Endothelial cell of umbilical vein (primary cell): ENCODE results near the gene CARMIL3. TPM values are rescaled to one million over a fixed set of nuclear protein-coding genes. Genes with fewer than 3 reads are reported as not detected.
"Not testable (repeated sequence)": the region's sequence is repeated elsewhere in the genome, so short reads cannot be mapped to it uniquely, and the experiment has no call there.

Experiments used
- BruUV-seq: library from RNA; stranded (reverse); fragments of 400-500 nt; replicated peaks from 2 replicates; lab custom pipeline; 2021; lab: Mats Ljungman, UMichigan
- CTCF ChIA-PET: fragments of 300-600, 350-600 bp; sonication (Branson Sonifier 250); formaldehyde crosslinking; loops from one replicate; lab custom pipeline; 2021; ENCODE audit warnings: antibody characterized with exemption, inconsistent platforms; lab: Charles Lee
- POLR2A ChIA-PET: fragments of 300-600, 350-600 bp; sonication (Branson Sonifier 250); formaldehyde crosslinking; loops from one replicate; lab custom pipeline; 2021; ENCODE audit warnings: antibody characterized with exemption, inconsistent platforms; lab: Charles Lee
- DNase-seq: peaks from one replicate; pipeline ENCODE4 v3.0.0-alpha.2; 2011; ENCODE audit warnings: low read depth, low spot score
- FAIRE-seq: peaks from 2 replicates; lab custom pipeline; 2011; peaks lifted over from hg19 to GRCh38; lab: Jason Lieb, UNC
- H2AFZ ChIP-seq: 2 replicates; pipeline ENCODE4 v1.6.0; 2012; ENCODE audit warnings: low read depth, low read length, control low read depth, inconsistent platforms
- H3K27ac ChIP-seq: 2 replicates; pipeline ENCODE4 v1.5.1; 2011; ENCODE audit warnings: low read depth, mild to moderate bottlenecking, control low read depth, low read length, moderate library complexity; ENCODE audit not compliant: insufficient read depth
- H3K27me3 ChIP-seq, 2 experiments: 2 replicates each; pipeline versions ENCODE4 v1.6.0 to v1.6.1; 2011; ENCODE audit warnings: low read length in 2 of 2, mixed read lengths in 1 of 2; ENCODE audit not compliant: control insufficient read depth in 2 of 2, insufficient read depth in 2 of 2
- H3K36me3 ChIP-seq, 2 experiments: 2 replicates in 1 of 2; 3 replicates in 1 of 2; pipeline ENCODE4 v1.5.1; 2011; ENCODE audit warnings: low read length in 2 of 2, mild to moderate bottlenecking in 1 of 2, moderate library complexity in 1 of 2; ENCODE audit not compliant: control insufficient read depth in 2 of 2, insufficient read depth in 2 of 2; ENCODE audit errors: extremely low read depth in 1 of 2
- H3K4me1 ChIP-seq: 3 replicates; pipeline ENCODE4 v1.5.1; 2011; ENCODE audit warnings: mild to moderate bottlenecking, low read length; ENCODE audit not compliant: control insufficient read depth, insufficient read depth; ENCODE audit errors: extremely low read depth
- H3K4me2 ChIP-seq: 2 replicates; pipeline ENCODE4 v1.6.1; 2011; ENCODE audit warnings: low read length, control low read depth, mixed read lengths; ENCODE audit not compliant: insufficient read depth
- H3K4me3 ChIP-seq, 3 experiments: fragments of 200-600 bp in 1 of 3; sonication (generic), shearing (Covaris generic) in 1 of 3; replicated peaks in 1 of 3; 2 replicates each; pipeline ENCODE4 v1.5.1; 2011 to 2016; ENCODE audit warnings: control low read depth in 3 of 3, low read length in 3 of 3, mild to moderate bottlenecking in 2 of 3, inconsistent platforms in 1 of 3, low read depth in 1 of 3, moderate library complexity in 1 of 3; ENCODE audit not compliant: insufficient read depth in 1 of 3
- H3K79me2 ChIP-seq: 2 replicates; pipeline ENCODE4 v1.6.0; 2012; ENCODE audit warnings: low read length, inconsistent platforms; ENCODE audit not compliant: control insufficient read depth, insufficient read depth
- H3K9ac ChIP-seq: replicated peaks from 2 replicates; pipeline ENCODE3; 2011; ENCODE audit warnings: low read length, control low read depth; ENCODE audit not compliant: insufficient read depth; ENCODE audit errors: extremely low read depth
- H3K9me1 ChIP-seq: replicated peaks from 3 replicates; pipeline ENCODE4 v1.6.0; 2011; ENCODE audit warnings: mild to moderate bottlenecking, low read length; ENCODE audit not compliant: control insufficient read depth, insufficient read depth; ENCODE audit errors: extremely low read depth
- H3K9me3 ChIP-seq: replicated peaks from 2 replicates; pipeline ENCODE4 v1.5.1; 2012; ENCODE audit warnings: low read length, inconsistent platforms; ENCODE audit not compliant: control insufficient read depth, insufficient read depth
- H4K20me1 ChIP-seq: replicated peaks from 2 replicates; pipeline ENCODE3; 2011; ENCODE audit warnings: mild to moderate bottlenecking, low read length; ENCODE audit not compliant: control insufficient read depth, insufficient read depth; ENCODE audit errors: extremely low read depth
- dilution Hi-C: fragments of 300-500 bp; cut with MboI; formaldehyde crosslinking; loops from one replicate; pipeline ENCODE4 v1.15.0; 2019; ENCODE audit warnings: low sequenced_read_pairs; ENCODE audit not compliant: extremely low pct_ligation_motif_present
- intact Hi-C: fragments of 100-400 bp; cut with micrococcal nuclease; formaldehyde crosslinking; loops from one replicate; pipeline ENCODE4 v1.10.0; 2022
- polyA plus RNA-seq, 4 experiments: library from polyadenylated mRNA; depleted of rRNA in 3 of 4; stranded (reverse) in 3 of 4; unstranded in 1 of 4; fragments of >200 nt; gene quantifications; 2 replicates each; pipeline versions ENCODE4 v1.2.1 to v1.2.3, GENCODE V29; 2011 to 2012; ENCODE audit warnings: missing spikeins in 1 of 4
- total RNA-seq: library from RNA; stranded (reverse); gene quantifications from 2 replicates; pipeline ENCODE4 v1.2.3, GENCODE V29; 2021

The CARMIL3 gene
- total and polyA plus RNA-seq, 2 donors (not counting 3 experiments of a cell fraction or from before 2014, with no cell fraction given), result 0.03 TPM; not detected in 1

DNA sequence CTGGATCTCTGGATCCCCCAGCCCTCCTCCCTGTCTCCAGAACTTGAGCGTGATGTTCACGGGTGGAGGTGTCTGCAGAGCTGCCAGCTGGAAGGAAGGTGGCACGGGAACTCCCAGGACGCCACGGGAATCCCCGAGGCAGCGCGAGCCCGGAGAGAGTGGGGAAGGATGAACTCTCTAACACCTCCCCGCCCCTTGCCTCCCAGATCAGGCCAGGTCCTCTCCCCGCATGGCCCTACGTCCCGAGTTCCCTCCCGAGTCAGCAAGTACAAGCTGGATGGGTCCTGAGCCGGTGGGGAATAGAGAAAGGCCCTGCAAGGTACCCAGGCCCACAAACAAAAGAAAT is 45.4 kb upstream of the CARMIL3 start:
- Histone ChIP-seq H2AFZ (peak overlapping the region; percentile 83), H3K4me2 (peak overlapping the region; percentile 31)
- H3K9ac ChIP-seq, dilution Hi-C loops, DNase-seq, H3K79me2 ChIP-seq, H3K36me3 ChIP-seq, POLR2A ChIA-PET, BruUV-seq, intact Hi-C loops, H3K9me3 ChIP-seq, H3K4me1 ChIP-seq, H3K4me3 ChIP-seq, H3K27me3 ChIP-seq, H3K27ac ChIP-seq, FAIRE-seq, H3K9me1 ChIP-seq, CTCF ChIA-PET, H4K20me1 ChIP-seq: not testable (repeated sequence)

DNA sequence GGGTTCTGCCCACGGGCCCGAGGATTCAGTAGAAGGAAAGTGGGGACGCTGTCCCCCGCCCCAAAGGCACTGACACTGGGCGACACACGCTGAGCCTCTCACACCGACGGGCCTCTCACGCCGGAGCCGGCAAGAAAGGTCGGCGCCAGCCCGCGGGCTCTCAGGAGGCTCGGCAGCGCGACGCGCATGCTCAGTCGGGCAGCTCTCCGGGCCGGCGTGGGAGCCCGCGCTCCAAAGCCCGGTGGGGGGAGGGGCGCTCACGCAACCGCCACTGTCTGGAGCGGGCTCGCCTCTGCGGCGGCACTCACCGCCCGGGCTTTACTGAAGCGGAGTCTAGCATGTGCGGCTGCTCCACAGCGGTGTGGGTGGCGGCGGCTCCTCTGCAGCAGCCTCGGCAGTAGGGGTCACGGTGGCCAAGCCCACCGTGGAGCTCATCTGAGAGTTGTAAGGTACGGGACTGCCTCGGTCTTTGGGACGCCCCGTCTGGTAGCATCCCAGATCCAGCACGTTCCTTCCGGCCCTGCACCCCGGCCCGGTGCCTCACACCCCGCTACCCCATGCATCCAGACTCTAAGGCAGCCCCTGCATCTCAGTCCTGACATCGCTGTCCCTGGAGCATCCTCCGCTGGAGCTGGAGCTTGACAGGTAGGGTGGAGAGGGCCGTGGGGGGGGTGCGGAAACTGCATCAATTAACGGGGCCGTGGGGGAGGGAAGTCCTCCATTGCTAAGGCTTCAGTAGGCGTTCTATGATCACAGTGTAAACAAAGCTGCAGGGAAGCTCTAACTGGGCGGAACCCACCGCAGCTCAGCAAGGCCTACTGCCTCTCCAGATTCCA is 44.8 kb upstream of the CARMIL3 start:
- H3K27me3 ChIP-seq, intact Hi-C loops, H3K27ac ChIP-seq, H3K4me1 ChIP-seq, dilution Hi-C loops, H3K9me1 ChIP-seq, H3K9ac ChIP-seq, H3K9me3 ChIP-seq, DNase-seq, H3K79me2 ChIP-seq, CTCF ChIA-PET, H3K36me3 ChIP-seq, BruUV-seq, H4K20me1 ChIP-seq, POLR2A ChIA-PET: not testable (repeated sequence)
- peak overlapping the region; percentile 36 for H3K4me2 ChIP-seq
- H3K4me3 ChIP-seq, result peak overlapping the region in 1 of 3 experiments; percentile 31
- FAIRE-seq, result peak; percentile 94
- peak overlapping the region; percentile 83 for H2AFZ ChIP-seq
